T47D (cell line): Measurements from ENCODE around the gene CDK13.
"Not testable (repeated sequence)": the region's sequence is repeated elsewhere in the genome, so short reads cannot be mapped to it uniquely, and the experiment has no call there.

Source experiments
- DNase-seq, 2 experiments: peaks; one replicate each; pipeline versions ENCODE4 v3.0.0 to v3.0.0-alpha.2; 2011 to 2012; ENCODE audit warnings: low read depth in 1 of 2, low spot score in 1 of 2
- JUND ChIP-seq: IDR thresholded peaks from 2 replicates; pipeline ENCODE4 v1.6.1; 2012; ENCODE audit warnings: low read depth
- in situ Hi-C: cut with HindIII; loops from 2 replicates; pipeline ENCODE4 v1.10.0; 2016; ENCODE audit warnings: low sequenced_read_pairs, low pct_unique_long_range_greater_than_20kb

Gene CDK13

GRCh38 chr7:40098810-40099209 is 148.8 kb downstream of the CDK13 start:
- in situ Hi-C loops: no loop called here
- no peak for DNase-seq
- TF ChIP-seq JUND: no peak

- DNase-seq: no peak
- in situ Hi-C loops: no loop called here
- TF ChIP-seq JUND: no peak
Measured at GRCh38 chr7:40099837-40100236, 149.8 kb downstream of the CDK13 start.

- no peak for TF ChIP-seq JUND
- in situ Hi-C loops: no loop called here
Measured at GRCh38 chr7:40101201-40101600, 151.1 kb downstream of the CDK13 start.

GRCh38 chr7:40102897-40103296 is 152.8 kb downstream of the CDK13 start:
- in situ Hi-C loops: no loop called here
- no peak for DNase-seq
- no peak for TF ChIP-seq JUND

More at GRCh38 chr7:40101201-40101600, 151.1 kb downstream of the CDK13 start:
- DNase-seq: no peak

- TF ChIP-seq JUND: no peak
- no peak for DNase-seq
- in situ Hi-C loops: no loop called here
Measured at GRCh38 chr7:40105879-40106473, 155.9 kb downstream of the CDK13 start.

GRCh38 chr7:40115936-40116335 is 165.9 kb downstream of the CDK13 start:
- DNase-seq: no peak
- in situ Hi-C loops: no loop called here
- TF ChIP-seq JUND: no peak

GRCh38 chr7:40117199-40117598 is 167.1 kb downstream of the CDK13 start:
- DNase-seq, in situ Hi-C loops: not testable (repeated sequence)

GRCh38 chr7:40118201-40118600 is 168.1 kb downstream of the CDK13 start:
- DNase-seq, in situ Hi-C loops: not testable (repeated sequence)

- no peak for DNase-seq
- in situ Hi-C loops: no loop called here
- no peak for TF ChIP-seq JUND
Measured at GRCh38 chr7:40120020-40120419, 170.0 kb downstream of the CDK13 start.

- in situ Hi-C loops, DNase-seq: not testable (repeated sequence)
Measured at GRCh38 chr7:40122100-40122939, 172.3 kb downstream of the CDK13 start.

- TF ChIP-seq JUND: no peak
- in situ Hi-C loops: no loop called here
- no peak for DNase-seq
Measured at GRCh38 chr7:40122940-40123254, 172.8 kb downstream of the CDK13 start.

GRCh38 chr7:40133561-40134427 is 183.7 kb downstream of the CDK13 start:
- DNase-seq: peak; percentile 41 to 42
- in situ Hi-C loops: no loop called here

More at GRCh38 chr7:40133561-40134427, 183.7 kb downstream of the CDK13 start:
- TF ChIP-seq JUND: no peak
